ENCODE measurements around the gene HYAL1.

The HYAL1 gene

GRCh38 chr3:50333744-50334328 lies 30.5 kb upstream of the HYAL1 start:
- TF ChIP-seq CTCF (IDR thresholded peaks at IDR 0.05; ENCODE audit: extremely low read depth, missing control alignments): no peak
- no peak for DNase-seq (ENCODE audit: low spot score)

DNA sequence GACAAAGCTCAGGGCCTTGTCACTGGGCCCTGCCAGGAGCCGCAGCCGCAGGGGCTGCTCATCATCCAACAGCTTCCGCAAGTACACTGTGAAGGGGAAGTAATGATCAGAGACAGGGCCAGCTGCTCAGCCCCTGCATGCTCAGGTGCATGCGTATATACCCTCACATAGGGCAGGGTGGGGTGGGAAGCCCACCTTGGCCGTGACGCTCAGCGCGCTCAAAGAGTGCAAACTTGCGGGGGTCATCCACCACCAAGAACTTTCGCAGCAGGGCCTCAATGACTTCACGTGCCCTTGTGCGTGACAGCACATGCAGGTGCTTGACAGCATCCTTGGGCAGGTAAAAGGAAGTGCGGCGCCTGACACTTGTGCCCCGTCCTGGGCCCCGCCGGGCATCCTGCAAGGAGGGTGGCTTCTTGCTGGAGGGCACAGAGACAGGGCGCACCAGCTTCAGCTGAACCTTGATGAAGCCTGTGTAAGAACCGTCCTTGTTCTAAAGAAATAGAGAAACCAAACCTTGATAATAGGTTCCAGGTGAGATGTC lies 28.1 kb upstream of the HYAL1 start:
- DNase-seq (ENCODE audit: low spot score): no peak
- TF ChIP-seq CTCF (IDR thresholded peaks at IDR 0.05; ENCODE audit: extremely low read depth, missing control alignments): no peak

GRCh38 chr3:50330330-50330729 lies 27.0 kb upstream of the HYAL1 start:
- TF ChIP-seq CTCF (IDR thresholded peaks at IDR 0.05; ENCODE audit: extremely low read depth, missing control alignments): no peak
- no peak for DNase-seq (ENCODE audit: low spot score)

DNA sequence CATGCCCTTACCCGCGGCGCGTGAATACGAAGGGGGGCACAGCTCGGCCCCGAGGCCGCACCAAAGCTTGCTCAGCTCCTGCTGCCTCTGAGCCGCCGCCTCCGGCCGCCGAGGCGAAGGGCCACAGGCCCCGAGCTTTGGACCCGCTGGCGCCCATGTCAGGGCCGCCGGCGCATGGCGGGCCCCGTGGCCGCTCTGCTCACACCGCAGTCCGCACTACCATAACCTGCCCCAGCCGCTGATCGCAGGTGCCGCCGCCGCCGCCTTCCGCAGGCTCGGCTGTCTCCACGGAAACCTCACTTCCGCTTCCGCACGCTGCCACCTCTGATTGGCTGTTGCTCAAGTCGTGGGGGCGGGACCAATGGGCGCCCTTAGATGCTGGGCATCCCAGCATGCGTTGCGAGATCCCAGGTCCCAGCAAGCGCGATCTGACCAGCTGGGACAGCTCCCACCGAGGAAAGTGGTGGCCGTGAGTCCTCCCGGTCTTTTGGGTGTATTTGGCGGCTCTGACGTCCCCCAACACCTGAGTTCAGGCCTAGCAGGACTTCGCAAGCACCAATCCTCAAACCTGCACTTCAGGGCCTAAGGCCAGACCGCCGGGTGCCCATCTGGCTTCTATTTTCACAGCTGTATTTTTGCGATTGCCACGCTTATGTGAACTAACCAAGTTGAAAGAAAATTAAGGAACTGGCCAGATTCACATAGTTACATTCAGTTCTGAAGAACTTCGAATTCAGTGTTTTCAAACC lies 24.7 kb upstream of the HYAL1 start, which contains the start of gene TUSC2:
TUSC2 (minus strand) TSS at position 281 of the 749 bp plus-strand sequence; CDS start at position 157, 124 bp downstream.
- no peak for TF ChIP-seq CTCF (IDR thresholded peaks at IDR 0.05; ENCODE audit: extremely low read depth, missing control alignments)
- peak; percentile 98 for DNase-seq (ENCODE audit: low spot score)

GRCh38 chr3:50327129-50327528 lies 23.8 kb upstream of the HYAL1 start:
- no peak for DNase-seq (ENCODE audit: low spot score)
- TF ChIP-seq CTCF (IDR thresholded peaks at IDR 0.05; ENCODE audit: extremely low read depth, missing control alignments): no peak

GRCh38 chr3:50326182-50326541 lies 22.8 kb upstream of the HYAL1 start:
- DNase-seq (ENCODE audit: low spot score): no peak
- TF ChIP-seq CTCF (IDR thresholded peaks at IDR 0.05; ENCODE audit: extremely low read depth, missing control alignments): no peak

GRCh38 chr3:50325497-50326181 lies 22.3 kb upstream of the HYAL1 start:
- DNase-seq (ENCODE audit: low spot score): no peak
- no peak for TF ChIP-seq CTCF (IDR thresholded peaks at IDR 0.05; ENCODE audit: extremely low read depth, missing control alignments)
